HepG2 (cell line): ENCODE data around the gene ATP2A2.

Experiments used
- EP300 ChIP-seq, 3 experiments: sonication (generic) in 1 of 3; formaldehyde crosslinking in 1 of 3; IDR thresholded peaks; 2 replicates each; pipeline versions ENCODE4 v1.5.1 to v1.6.1; 2011 to 2020; ENCODE audit warnings: low read depth in 2 of 3, low read length in 2 of 3, borderline replicate concordance in 1 of 3, improper control_type of control experiment in 1 of 3, mild to moderate bottlenecking in 1 of 3, missing genetic modification reagents in 1 of 3, moderate library complexity in 1 of 3
- FOXM1 ChIP-seq: sonication (generic); formaldehyde crosslinking; IDR thresholded peaks from 2 replicates; pipeline ENCODE4 v1.5.0; 2020; ENCODE audit warnings: missing genetic modification reagents
- GZF1 ChIP-seq: sonication (generic); formaldehyde crosslinking; IDR thresholded peaks from 2 replicates; pipeline ENCODE4 v1.5.1; 2020; ENCODE audit warnings: mild to moderate bottlenecking, missing genetic modification reagents
- RXRB ChIP-seq: IDR thresholded peaks from 2 replicates; pipeline ENCODE4 v1.6.1; 2016; ENCODE audit warnings: borderline replicate concordance, missing genetic modification reagents, missing compliant biosample characterization
- ZNF121 ChIP-seq: sonication (generic); formaldehyde crosslinking; IDR thresholded peaks from 2 replicates; pipeline ENCODE4 v1.5.0; 2020; ENCODE audit warnings: mild to moderate bottlenecking, missing genetic modification reagents
- ZNF33B ChIP-seq: sonication (generic); formaldehyde crosslinking; IDR thresholded peaks from 2 replicates; pipeline ENCODE4 v1.5.1; 2020; ENCODE audit warnings: mild to moderate bottlenecking, missing genetic modification reagents
- TF ChIP-seq, protein P1 (sequence below): sonication (generic); formaldehyde crosslinking; IDR thresholded peaks from 2 replicates; pipeline ENCODE4 v1.5.0; 2020; ENCODE audit warnings: mild to moderate bottlenecking, missing genetic modification reagents, moderate library complexity

DNA sequence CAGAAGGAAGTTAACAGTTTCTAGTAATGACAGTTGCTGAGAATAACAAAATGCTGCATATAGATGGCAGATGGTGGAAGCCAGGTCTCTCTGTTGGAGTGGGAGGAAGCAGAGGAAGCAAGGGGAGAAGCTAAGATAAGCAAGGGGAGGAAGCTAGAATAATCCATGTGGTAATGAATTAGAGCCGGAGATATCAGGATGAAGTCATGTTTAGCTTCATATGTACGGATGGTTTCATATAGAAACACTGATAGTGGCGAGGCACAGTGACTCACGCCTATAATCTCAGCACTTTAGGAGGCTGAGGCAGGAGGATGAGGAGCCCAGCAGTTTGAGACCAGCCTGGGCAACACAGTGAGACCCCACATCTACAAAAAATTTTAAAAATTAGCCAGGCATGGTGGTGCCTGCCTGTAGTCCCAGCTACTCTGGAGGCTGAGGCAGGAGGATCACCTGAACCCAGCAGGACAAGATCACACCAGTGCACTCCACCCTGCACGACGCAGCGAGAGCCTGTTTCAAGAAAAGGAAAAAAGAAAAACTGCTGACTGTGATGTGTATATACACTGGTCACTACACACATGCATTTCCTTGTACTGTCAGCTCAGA lies 73.2 kb downstream of the ATP2A2 start:
- TF ChIP-seq EP300 (IDR thresholded peaks at IDR 0.05; ENCODE audit: low read depth in 2 of 2, low read length in 2 of 2), result no peak
- no peak for TF ChIP-seq EP300 (CRISPR knock-in tag; IDR thresholded peaks at IDR 0.05; ENCODE audit: borderline replicate concordance)
- TF ChIP-seq ZNF33B, result no peak
- no peak for TF ChIP-seq FOXM1 (CRISPR knock-in tag)
- no peak for TF ChIP-seq RXRB
- TF ChIP-seq GZF1 (CRISPR knock-in tag), result no peak
- TF ChIP-seq, protein P1, sequence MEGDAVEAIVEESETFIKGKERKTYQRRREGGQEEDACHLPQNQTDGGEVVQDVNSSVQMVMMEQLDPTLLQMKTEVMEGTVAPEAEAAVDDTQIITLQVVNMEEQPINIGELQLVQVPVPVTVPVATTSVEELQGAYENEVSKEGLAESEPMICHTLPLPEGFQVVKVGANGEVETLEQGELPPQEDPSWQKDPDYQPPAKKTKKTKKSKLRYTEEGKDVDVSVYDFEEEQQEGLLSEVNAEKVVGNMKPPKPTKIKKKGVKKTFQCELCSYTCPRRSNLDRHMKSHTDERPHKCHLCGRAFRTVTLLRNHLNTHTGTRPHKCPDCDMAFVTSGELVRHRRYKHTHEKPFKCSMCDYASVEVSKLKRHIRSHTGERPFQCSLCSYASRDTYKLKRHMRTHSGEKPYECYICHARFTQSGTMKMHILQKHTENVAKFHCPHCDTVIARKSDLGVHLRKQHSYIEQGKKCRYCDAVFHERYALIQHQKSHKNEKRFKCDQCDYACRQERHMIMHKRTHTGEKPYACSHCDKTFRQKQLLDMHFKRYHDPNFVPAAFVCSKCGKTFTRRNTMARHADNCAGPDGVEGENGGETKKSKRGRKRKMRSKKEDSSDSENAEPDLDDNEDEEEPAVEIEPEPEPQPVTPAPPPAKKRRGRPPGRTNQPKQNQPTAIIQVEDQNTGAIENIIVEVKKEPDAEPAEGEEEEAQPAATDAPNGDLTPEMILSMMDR (CRISPR knock-in tag), result no peak
- TF ChIP-seq ZNF121 (CRISPR knock-in tag), result peak; percentile 34; the same call in 1 of the 2 replicates
